DMS153 treated with DMSO at 0.1 percent for 48 hours (cell line): ENCODE measurements around the gene C6orf136.
"Not testable (repeated sequence)": the region's sequence is repeated elsewhere in the genome, so short reads cannot be mapped to it uniquely, and the experiment has no call there.

Experiments
- DNase-seq: peaks from one replicate; lab custom pipeline; 2025; ENCODE audit not compliant: unreplicated experiment; lab: John Stamatoyannopoulos, UW

The C6orf136 gene

GRCh38 chr6:30657454-30657853 is 10.5 kb downstream of the C6orf136 start:
- no peak for DNase-seq

- not testable (repeated sequence) for DNase-seq
These were observed 11.0 kb downstream of the C6orf136 start for GRCh38 chr6:30657922-30658321.

DNA sequence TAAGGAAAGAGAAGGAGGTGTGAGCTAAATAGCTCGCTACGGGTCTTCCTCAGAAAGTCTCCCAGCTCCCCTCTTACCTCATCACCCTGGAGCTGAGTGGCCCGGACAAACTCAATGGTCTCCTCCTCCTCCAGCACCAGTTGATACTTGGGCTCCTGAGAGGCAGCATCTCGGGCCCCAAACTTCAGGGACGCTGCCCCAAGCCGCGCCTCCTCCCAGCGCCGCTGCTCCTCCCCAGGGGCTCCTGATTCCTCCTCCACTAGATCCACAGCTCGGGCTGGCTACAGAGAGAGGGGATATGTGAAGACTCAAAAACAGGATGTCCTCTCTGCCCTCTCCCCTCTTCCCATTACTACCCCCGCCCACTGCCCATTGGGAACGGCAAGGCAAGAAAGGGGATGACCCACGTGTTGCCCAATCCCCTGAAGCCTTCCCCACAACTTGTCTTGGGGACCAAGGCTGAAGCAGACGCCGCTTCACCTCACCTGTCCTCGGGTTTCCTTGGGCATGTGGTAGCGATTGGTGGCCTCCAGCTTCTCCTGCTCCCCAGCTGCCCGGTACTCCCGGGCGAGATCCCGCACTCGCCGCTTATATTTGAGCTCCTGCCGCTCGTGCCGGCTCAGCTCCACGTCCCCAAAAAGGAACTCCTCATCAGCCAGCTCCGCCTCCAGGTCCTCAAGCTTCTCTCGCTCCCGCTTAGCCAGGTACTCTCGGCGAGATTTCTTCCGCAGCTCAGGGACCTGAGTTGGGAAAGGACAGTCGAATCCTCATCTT is 18.2 kb downstream of the C6orf136 start:
- no peak for DNase-seq

DNA sequence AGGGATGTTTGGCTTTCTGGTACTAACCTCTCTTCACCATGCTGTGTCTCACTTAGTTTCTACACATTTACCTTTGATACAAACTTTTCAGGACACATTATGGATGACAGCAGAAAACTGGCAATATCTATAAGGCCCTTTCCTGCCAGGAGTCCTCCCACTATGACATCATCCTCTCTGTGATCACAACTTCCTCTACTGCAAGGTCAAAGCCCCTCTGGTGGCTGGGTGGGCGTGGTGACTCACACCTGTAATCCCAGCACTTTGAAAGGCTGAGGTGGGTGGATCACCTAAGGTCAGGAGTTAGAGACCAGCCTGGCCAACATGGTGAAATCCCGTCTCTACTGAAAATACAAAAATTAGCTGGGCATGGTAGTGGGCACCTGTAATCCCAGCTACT is 19.4 kb downstream of the C6orf136 start:
- DNase-seq, result not testable (repeated sequence)

DNA sequence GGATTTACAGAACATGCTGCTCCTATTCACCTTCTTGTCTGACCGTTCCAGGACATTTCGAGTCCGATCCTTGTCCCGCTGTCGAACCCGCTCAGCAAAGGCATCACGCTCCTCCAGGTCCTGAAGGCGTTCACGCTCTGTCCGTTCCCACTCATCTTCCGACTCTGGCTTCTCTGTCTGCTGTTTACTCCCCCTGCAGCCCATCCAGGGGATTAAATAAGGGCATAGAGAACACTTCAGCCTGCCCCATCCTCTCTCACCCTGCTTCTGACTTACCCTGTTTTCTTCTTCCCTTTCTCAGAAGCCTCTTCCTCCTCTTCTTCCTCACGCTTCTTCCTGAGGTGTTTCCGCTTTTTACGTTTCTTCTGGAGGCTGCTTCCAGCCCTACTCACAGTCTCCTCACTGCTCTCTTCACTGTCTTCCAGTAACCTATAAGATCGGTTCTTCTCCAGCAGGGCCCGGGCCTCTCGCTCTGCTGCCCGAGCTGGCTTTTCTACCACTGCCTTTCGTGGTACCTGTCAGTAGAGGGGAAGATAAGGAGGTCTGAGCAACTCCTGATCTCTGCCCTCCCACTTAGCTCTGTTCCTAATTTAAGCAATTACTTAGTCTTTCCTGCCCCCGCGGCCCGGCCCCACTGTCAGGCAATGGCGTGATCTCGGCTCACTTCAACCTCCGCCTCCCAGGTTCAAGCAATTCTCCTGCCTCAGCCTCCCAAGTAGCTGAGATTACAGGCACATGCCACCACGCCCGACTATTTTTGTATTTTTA is 24.0 kb downstream of the C6orf136 start:
- DNase-seq, result no peak

- DNase-seq, result peak; percentile 96
These were observed 25.7 kb downstream of the C6orf136 start, which contains the start of gene DHX16 for GRCh38 chr6:30672445-30673253. TSS of gene DHX16 (minus strand) at chr6:30673006. CDS start at chr6:30672841, 165 bp downstream.

DNA sequence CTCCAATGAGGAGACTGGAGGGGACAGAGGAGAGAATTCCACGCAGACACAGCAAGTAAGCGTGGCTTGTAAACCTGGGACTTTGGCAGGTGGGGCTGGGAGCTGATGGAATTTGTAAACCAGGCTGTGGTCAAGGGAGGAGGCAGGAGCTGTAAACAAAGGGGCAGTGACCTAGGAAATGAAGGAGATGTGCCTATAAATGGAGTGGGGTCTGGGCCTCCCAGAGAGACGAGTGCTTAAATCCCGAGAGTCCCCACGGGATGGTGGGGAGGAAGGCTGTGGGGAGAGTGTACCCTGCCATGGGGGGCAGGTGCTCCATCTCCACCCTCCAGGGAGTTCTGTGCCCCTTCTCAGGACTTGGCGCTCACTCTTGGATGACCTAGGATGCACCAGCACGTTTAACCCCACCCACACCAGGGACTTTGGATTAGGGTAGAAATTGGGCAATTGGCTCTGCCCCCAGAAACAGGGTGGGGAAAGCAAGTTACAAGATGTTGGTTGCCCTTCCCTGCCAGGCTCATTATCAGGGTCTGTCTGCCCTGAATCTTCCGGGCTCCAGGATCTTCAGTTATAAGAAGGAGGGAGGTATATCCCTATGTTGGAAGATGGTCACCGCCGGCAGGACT is 29.8 kb downstream of the C6orf136 start:
- DNase-seq, result no peak

- DNase-seq, result peak; percentile 59
These were observed 32.2 kb downstream of the C6orf136 start for GRCh38 chr6:30678964-30679726.

- DNase-seq, result no peak
These were observed 33.0 kb downstream of the C6orf136 start for GRCh38 chr6:30679765-30680535.

- DNase-seq, result no peak
These were observed 34.8 kb downstream of the C6orf136 start for GRCh38 chr6:30681766-30682142.

DNA sequence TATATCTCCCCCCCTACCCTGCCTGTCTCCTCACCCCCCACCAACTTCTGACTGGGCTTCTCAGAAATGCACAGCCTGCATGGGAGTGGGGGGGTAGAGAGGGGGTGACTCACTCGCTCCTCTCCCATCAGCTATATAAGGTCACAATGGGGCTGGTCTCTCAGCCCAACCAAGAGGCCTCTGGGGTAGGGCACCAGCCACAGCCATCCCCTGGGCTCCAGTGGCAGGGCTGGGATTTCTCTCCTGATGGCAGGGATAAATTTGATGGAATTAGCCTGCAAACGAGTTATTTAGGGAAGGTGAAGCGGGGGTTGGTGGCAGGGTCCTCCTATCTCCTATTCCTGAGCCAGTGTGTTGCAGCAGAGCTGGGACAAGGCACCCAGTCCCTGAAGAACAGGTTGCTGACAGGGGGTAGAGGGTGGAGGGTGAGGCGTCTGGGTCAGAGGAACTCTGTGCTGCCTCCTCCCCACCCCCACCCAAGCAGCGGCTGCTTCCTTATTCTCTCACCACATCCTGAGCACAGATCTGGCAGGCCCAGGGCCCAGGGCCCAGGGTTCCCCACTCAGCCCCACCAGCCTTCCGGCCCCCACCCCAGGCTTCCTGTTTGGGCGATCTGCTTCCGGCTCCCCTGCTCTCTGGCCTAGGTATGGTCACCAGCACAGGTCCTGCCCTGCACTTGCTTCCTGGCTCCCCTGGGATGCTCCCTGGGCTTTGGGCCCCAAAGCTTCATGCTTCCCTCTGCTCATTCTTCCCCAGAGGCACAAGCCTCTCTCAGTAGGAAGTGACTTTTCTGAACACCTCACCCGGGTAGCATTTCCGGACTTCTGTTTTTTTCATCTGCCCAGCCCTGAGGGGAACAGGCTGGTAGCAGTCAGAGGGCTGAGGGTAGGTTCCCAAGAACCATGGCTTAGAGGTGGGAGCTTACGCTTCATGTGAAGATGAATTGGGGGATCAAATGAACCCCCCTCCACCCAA is 35.5 kb downstream of the C6orf136 start:
- no peak for DNase-seq

DNA sequence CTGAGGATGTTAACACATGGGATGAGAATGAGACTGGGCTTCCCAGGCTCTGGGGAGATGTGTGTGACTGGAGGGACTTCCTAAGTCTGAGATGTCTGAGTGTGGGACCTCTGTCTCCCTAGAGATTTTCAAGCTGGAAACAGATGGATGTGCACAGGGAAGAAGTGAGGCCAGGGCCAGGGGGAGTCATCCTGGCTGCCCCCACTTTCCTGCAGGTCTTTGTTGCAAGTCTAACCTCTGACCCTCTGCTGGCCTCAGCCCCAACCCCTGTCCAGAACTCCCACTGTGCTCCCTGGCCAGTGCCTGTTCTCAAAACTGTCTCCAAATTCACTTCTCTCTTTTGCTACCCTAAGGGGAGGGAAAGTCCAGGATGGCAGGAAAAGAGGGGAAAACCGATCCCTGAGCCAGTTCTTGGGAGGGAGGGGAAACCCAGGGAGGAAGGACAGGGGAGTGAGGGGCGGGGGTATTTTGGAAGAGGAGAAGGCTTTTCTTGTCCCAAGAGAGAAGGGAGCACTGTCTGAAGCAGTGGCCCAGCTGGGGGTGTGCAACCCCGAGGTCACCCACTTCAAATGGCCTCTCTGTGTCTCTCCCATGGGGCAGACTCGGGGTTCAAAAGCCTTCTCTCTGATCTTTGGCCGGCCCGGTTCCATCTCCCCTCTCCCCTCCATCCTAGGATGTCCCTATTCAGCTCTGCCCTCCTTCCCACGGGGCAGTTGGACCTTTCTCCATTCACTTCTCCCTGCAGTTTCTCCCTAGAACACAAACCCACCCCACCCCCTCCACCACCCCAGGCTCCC is 36.4 kb downstream of the C6orf136 start:
- no peak for DNase-seq

DNA sequence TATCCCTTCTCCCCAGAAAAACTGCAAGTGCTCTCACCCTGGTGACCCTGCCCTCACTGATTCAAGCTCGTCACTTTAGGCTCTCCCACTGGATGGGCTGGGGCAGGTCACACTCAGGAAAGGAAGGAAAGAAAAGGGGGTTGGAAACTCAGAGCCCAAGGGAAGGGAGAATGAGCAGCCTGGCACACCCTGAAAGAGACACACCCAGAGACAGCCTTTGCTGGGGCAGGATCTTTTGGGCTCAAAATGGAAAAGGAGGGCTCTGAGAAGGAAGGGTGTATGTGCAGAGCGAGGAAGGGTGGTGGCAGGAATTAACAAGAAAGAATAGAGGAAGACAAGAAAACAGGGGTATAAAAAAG is 37.0 kb downstream of the C6orf136 start:
- no peak for DNase-seq

- no peak for DNase-seq
These were observed 37.6 kb downstream of the C6orf136 start for GRCh38 chr6:30684386-30685156.

GRCh38 chr6:30685157-30686008 is 38.5 kb downstream of the C6orf136 start:
- DNase-seq, result no peak
